HG03025 (cell line): ENCODE data around the gene FLT4.
"Not testable (repeated sequence)": the region's sequence is repeated elsewhere in the genome, so short reads cannot be mapped to it uniquely, and the experiment has no call there.

Source experiments
- ATAC-seq: cut with Tn5 transposase; IDR thresholded peaks from one replicate; pipeline ENCODE4 v1.9.1; 2021; ENCODE audit warnings: mild to moderate bottlenecking, moderate library complexity; ENCODE audit not compliant: unreplicated experiment, low FRiP score

The FLT4 gene

DNA sequence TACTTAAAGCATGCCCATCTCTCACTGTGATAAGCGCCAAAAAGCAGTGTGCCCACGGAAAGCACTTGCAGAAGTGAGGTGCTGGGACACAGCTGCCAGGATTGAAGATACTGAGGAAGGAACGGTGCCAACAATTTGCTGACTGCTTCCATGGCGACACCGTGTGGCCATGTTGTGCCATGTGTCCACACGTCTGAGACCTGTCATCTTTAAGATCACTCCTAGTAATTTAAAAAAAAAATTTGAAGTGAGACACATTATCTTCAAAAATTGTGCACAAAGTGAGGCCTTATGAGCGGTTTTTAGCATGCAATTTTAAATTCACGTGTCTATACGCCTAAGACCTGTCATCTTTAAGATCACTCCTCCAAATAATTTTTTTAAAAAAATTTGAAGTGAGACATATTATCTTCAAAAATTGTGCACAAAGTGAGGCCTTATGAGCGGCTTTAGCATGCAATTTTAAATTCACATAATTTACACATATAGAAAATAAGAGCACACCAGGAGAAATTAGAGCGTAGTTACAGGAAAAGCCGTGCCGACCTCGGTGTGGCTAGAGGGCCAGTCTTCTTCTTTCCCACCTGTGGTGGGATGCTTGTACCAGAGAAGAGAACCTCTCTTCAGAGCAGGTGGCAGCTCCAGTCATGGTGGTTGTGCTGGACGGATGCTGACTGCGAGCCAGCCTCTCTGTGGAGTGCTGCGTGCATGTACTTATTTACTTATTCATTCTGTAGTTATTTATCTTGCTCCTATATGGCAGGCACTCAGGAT is 21.4 kb upstream of the FLT4 start:
- no peak for ATAC-seq

DNA sequence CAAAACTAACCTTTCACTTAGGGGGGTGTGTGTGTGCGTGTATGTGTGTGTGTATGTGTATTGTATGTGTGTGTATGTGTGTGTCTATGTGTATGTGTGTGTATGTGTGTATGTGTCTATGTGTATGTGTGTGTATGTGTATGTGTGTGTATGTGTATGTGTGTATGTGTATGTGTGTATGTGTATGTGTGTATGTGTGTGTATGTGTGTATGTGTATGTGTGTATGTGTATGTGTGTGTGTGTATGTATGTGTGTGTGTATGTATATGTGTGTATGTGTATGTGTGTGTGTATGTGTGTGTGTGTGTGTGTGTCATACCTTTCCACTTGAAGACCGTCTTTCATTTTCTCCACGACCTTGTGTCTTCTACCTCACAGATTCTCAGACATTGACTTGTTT is 20.8 kb upstream of the FLT4 start:
- no peak for ATAC-seq

GRCh38 chr5:180669661-180670060 is 20.3 kb upstream of the FLT4 start:
- ATAC-seq = no peak

DNA sequence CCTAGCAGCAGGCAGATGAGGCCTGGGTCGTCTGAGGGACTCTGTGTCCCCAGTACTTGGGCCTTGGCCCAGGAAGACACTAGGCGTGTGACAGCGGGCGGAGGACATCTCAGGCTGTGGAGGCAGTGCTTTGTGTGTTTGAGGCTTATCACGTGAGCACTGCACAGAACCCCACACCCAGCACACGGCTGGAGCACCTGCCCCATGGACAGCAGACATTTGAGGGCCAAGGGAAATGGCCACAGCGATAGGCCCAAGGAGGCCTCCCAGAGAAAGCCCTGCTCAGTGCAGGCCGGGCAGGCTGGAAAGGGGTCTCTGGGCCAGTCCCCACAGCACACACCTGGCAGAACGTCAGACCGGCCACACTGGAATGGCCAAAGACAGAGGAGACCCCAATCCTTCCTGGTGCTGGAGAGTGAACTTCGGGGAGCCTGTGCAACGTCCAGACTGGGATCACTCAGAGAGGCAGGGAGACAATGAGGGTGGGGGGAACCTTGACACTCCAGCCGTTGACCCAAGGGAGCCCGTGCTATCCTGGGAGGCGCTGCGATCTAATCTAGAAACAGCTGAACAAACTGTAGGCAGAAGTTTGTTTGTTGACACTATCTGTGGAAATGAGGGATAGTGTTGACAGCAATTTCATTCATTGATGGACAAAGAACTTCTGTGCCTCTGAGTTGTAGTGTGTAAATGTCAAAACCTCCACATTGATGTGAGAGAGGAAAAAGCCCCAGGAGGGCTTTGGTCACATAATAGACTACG is 19.6 kb upstream of the FLT4 start:
- no peak for ATAC-seq

GRCh38 chr5:180666812-180667211 is 17.4 kb upstream of the FLT4 start:
- no peak for ATAC-seq

GRCh38 chr5:180665682-180666404 is 16.4 kb upstream of the FLT4 start:
- ATAC-seq = no peak

GRCh38 chr5:180658774-180659564 is 9.6 kb upstream of the FLT4 start:
- ATAC-seq = no peak

DNA sequence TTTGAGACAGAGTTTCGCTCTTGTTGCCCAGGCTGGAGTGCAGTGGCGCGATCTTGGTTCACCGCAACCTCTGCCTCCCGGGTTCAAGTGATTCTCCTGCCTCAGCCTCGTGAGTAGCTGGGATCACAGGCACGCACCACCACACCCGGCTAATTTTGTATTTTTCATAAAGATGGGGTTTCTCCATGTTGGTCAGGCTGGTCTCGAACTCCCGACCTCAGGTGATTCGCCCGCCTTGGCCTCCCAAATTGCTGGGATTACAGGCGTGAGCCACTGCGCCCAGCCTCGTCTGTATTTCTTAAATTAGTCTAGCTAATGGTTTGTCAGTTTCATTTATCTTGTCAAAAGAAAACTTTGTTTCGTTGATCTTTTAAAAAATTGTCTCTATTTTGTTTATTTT is 5.8 kb upstream of the FLT4 start:
- ATAC-seq = not testable (repeated sequence)

- ATAC-seq = no peak
These were observed 3.4 kb upstream of the FLT4 start for GRCh38 chr5:180652771-180653170.

DNA sequence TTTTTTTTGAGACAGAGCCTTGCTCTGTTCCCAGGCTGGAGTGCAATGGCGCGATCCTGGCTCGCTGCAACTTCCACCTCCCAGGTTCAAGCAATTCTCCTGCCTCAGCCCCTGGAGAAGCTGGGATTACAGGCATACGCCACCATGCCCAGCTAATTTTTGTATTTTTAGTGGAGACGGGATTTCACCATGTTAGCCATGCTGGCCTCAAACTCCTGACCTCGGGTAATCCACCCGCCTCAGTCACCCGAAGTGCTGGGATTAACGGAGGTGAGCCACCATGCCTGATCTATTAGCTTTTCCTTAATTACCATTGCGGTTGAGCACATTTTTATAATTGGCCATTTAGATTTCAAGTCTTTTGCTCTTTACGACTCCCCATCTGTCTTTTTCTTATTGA is 2.9 kb upstream of the FLT4 start:
- no peak for ATAC-seq

- no peak for ATAC-seq
These were observed 623 bp downstream of the FLT4 start for GRCh38 chr5:180648658-180649296.

GRCh38 chr5:180647941-180648500 is 1.4 kb downstream of the FLT4 start:
- ATAC-seq = no peak

DNA sequence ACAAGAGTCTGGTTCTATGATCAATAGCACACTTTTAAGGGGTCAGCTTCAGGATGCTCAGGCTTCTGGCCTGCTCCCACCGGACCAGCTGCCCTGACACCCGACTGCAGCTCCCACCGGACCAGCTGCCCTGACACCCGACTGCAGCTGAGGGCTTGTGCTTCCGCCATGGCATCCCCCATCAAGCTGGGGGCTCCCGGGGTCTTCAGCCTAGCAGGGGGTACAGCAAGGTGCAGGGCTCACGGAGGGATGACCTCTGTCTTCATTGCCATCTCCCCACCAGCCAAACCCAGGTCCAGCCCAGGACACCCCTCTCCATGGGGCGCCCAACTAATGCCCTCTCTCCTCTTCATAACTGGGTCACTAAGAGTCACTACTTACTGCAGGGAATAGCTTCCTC is 1.9 kb downstream of the FLT4 start:
- no peak for ATAC-seq

DNA sequence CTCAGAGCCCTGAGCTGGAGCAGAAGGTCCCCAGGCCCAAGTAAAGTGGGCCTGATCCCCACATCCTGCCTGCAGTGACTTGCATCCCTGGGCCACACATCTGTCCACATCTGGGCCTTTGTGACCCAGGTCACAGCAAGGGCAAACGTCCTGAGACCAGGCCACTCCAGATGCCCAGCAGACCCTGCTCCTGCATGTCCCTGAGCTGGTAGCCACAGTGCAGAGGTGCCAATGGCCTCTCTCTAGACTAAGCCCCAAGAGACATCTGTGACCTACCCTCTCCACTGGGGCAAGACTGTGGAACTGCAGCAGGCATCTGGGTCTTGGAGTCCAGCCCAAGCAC is 2.5 kb downstream of the FLT4 start:
- ATAC-seq = no peak

DNA sequence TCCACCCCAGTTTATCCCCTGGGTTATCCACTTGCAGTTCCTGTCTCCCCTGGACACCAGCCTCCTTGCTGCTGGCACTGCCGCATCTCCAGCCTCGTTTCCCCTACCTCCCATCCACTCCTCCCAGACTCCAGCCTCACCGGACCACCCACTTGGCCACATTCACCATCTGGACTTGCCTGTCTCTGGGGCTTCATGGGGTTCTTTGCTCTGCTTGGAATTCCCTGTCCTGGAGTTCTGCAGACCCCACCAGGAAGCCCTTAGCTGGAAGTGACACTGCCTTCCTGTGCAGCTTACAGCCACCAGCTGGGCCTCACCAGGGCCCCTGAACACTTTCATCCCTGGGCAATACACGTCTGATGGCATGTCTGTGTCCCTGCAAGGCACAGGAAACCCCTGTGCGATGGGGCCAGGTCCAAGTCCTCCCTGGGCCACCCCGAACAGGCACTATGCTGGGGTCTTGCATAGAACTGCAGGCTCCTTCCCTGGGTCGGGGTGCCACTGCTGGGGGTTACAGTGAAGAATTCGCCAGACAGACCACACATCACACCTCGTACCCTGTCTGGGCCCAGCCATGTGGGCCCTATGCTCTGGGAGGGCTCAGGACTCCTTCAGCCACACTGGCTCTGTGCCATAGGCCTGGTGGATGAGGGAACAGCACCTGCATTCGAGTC is 3.0 kb downstream of the FLT4 start:
- no peak for ATAC-seq

- no peak for ATAC-seq
These were observed 3.9 kb downstream of the FLT4 start for GRCh38 chr5:180645274-180646204.

DNA sequence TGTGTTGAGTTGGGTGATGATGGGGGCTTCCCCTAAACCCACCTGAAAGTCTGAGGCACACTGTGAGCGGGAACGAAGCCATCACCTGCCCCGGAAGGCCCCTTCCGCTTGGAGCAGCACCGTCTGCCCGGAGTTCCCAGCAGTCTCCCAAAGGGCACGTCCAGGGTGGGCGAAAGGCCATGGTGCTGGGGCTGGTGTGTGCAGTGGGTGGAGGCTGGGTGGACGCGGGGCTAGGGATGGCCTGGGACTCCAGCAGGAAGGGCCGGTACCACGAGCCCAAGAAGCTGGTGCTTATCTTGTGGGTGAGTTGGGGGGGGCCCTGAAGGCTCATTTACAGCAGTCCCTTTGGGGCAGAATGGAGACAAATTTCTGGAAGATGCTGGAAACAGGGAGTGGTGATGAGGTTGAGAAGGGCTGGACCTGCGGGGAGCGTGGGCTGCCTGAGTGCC is 4.6 kb downstream of the FLT4 start:
- ATAC-seq = no peak

DNA sequence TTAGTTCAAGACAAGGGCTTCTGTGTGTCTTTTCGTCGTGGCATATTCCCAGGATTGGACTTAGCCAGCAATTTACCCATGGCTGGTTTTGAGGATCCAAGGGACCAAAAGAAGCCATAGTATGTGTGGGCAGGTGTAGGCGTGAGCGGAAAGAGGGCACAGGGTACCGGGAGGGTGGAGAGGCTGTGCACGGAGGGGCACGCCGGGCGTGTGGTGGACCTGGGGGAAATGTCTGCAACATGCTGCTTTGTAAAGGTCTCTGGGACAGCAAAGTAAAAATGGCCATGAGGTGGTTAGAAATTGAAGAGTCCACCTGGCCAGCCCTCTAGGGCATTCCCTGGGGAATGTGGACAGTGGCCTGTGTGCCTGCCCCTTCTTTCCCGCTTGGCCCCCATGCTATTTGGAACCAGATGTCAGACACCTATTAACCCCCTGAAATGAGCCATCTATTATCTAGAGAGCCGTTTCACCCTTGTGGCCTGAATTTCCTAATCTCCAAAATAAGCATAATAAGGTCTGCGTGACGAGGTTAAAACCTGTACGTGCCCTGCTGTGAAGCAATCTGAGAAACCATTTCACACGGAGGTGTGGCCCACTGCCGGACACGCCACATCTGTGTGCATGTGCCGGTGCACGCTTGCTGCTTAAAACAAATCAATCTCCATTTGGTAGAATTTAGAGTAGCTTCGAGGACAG is 5.1 kb downstream of the FLT4 start:
- ATAC-seq = no peak
